NCI-H2171 treated with DMSO at 0.1 percent for 48 hours (cell line): ENCODE measurements around the gene COX6A2.

Experiments
- DNase-seq: peaks from one replicate; lab custom pipeline; 2025; lab: John Stamatoyannopoulos, UW

The COX6A2 gene

GRCh38 chr16:31410082-31410481, 18.1 kb downstream of the COX6A2 start:
- no peak for DNase-seq

GRCh38 chr16:31409433-31409832, 18.7 kb downstream of the COX6A2 start:
- DNase-seq = no peak

GRCh38 chr16:31407406-31407805, 20.8 kb downstream of the COX6A2 start:
- no peak for DNase-seq

GRCh38 chr16:31404353-31405064, 23.7 kb downstream of the COX6A2 start:
- no peak for DNase-seq

GRCh38 chr16:31403590-31404352, 24.4 kb downstream of the COX6A2 start:
- no peak for DNase-seq

GRCh38 chr16:31402687-31403086, 25.5 kb downstream of the COX6A2 start:
- DNase-seq = no peak

GRCh38 chr16:31401436-31401835, 26.7 kb downstream of the COX6A2 start:
- DNase-seq = no peak

GRCh38 chr16:31400191-31400590, 28.0 kb downstream of the COX6A2 start:
- no peak for DNase-seq

- no peak for DNase-seq
Observed at GRCh38 chr16:31397701-31398100, 30.5 kb downstream of the COX6A2 start.

GRCh38 chr16:31397096-31397660, 31.0 kb downstream of the COX6A2 start:
- no peak for DNase-seq

GRCh38 chr16:31395647-31396046, 32.5 kb downstream of the COX6A2 start:
- no peak for DNase-seq

- no peak for DNase-seq
Observed at GRCh38 chr16:31393056-31393455, 35.1 kb downstream of the COX6A2 start, which contains the start of gene ITGAD. ITGAD (plus strand) TSS chr16:31393335; CDS start chr16:31393361, 26 bp downstream.

- no peak for DNase-seq
Observed at GRCh38 chr16:31390504-31391041, 37.6 kb downstream of the COX6A2 start.

- no peak for DNase-seq
Observed at GRCh38 chr16:31388535-31388934, 39.6 kb downstream of the COX6A2 start.

GRCh38 chr16:31386157-31386984, 41.8 kb downstream of the COX6A2 start:
- DNase-seq = no peak

- DNase-seq = no peak
Observed at GRCh38 chr16:31385680-31386079, 42.5 kb downstream of the COX6A2 start.

GRCh38 chr16:31382485-31383161, 45.5 kb downstream of the COX6A2 start:
- DNase-seq = peak; percentile 24

- DNase-seq = no peak
Observed at GRCh38 chr16:31380201-31380600, 48.0 kb downstream of the COX6A2 start.
